Effector memory CD8-positive, alpha-beta T cell (primary cell): ENCODE measurements around the gene RPS6KA2.
A peak's percentile ranks its signal among the peaks of the same experiment; 100 is the strongest.
"Not testable (repeated sequence)": the region's sequence is repeated elsewhere in the genome, so short reads cannot be mapped to it uniquely, and the experiment has no call there.

Source experiments
- ATAC-seq: fragments of 150-1000 bp; cut with Tn5 transposase; replicated peaks from 2 replicates; pipeline ENCODE4 v1.10.0; 2021; ENCODE audit warnings: mild to moderate bottlenecking, moderate library complexity
- DNase-seq, 3 experiments: peaks; one replicate each; pipeline ENCODE4 v3.0.0; 2021
- H3K27ac Mint-ChIP-seq, 2 donors: one replicate each; pipeline ENCODE4 v1.8.0; 2022; ENCODE audit warnings: mild to moderate bottlenecking in 2 of 2, mixed read lengths in 2 of 2, moderate library complexity in 2 of 2
- H3K27me3 Mint-ChIP-seq, 2 donors: one replicate each; pipeline ENCODE4 v1.8.0; 2022; ENCODE audit warnings: mixed read lengths in 2 of 2
- H3K36me3 Mint-ChIP-seq: one replicate; pipeline ENCODE4 v1.8.0; 2022; ENCODE audit warnings: mild to moderate bottlenecking, moderate library complexity, mixed read lengths; ENCODE audit not compliant: insufficient read depth
- H3K4me1 Mint-ChIP-seq, 2 donors: one replicate each; pipeline ENCODE4 v1.8.0; 2022; ENCODE audit warnings: low read depth in 2 of 2, mixed read lengths in 2 of 2
- H3K4me3 Mint-ChIP-seq, 2 donors: one replicate each; pipeline ENCODE4 v1.8.0; 2022; ENCODE audit warnings: mild to moderate bottlenecking in 2 of 2, mixed read lengths in 2 of 2, moderate library complexity in 2 of 2
- H3K9me3 Mint-ChIP-seq, 2 donors: one replicate each; pipeline ENCODE4 v1.8.0; 2022; ENCODE audit warnings: mixed read lengths in 2 of 2

The RPS6KA2 gene

DNA sequence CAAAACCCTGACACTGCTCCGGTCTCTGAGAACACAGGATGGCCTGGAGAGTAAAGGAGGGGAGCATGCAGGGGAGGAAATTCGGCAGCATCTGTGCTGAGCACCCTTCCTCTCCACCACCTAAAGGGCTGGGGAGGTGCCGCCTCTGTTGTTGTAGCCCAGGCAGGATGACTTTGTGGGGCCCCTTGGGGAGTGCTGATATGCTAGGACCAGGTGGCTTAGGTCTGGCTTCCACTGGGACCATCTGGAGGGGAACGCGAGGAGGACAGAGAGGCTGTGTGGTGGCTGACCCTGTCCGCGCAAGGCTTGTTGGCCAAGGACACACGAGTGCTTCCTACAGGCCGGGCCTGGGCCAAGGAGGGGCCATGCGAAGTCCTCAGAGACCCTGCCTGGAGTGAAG, 9.9 kb upstream of the RPS6KA2 start:
- no peak for DNase-seq
- ATAC-seq = no peak
- Mint-ChIP-seq H3K27ac (no peak overlapping the region), H3K4me3 (no peak overlapping the region), H3K36me3 (no peaks in the 10 kb centered on the region), H3K27me3 (peaks cover 85 to 86% of the 10 kb centered on the region in 2 donors), H3K4me1 (peaks cover 0 to 9% of the 10 kb centered on the region in 2 donors), H3K9me3 (no peaks in the 10 kb centered on the region)

DNA sequence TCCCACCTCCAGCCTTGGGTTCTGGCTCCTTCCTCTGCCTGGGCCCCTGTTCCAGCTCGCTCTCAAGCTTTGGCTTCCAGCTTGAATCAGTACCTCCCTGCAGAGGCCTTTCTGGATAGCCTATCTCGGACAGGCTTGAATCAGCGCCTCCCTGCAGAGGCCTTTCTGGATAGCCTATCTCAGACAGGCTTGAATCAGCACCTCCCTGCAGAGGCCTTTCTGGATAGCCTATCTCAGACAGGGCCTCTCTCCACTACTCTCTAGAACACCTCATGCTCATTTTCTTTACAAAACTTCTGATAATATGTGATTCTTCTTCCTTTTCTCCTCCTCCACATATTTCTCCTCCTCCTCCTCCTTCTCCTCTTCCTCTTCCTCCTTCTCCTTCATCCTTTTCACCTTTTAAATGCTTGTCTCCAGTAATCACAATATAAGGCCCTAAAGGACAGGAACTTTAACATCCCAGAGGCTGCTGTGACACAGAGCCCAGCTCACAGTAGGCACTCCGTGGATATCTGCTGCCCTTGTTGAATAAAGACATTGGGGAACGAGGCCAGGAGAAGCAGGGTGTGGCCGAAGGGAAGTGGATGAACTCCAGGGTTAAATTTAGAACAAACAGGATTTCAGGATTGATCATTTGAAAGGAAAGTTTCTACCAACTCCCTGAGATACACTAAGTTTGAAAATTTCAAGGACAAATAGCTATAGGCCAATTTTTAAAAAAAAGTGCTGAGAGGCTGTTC, 9.3 kb upstream of the RPS6KA2 start:
- H3K36me3 Mint-ChIP-seq = no peaks in the 10 kb centered on the region
- peaks cover 0 to 9% of the 10 kb centered on the region in 2 donors for H3K4me1 Mint-ChIP-seq
- ATAC-seq = no peak
- H3K4me3 Mint-ChIP-seq = no peak overlapping the region
- H3K9me3 Mint-ChIP-seq = no peaks in the 10 kb centered on the region
- peaks cover 86 to 90% of the 10 kb centered on the region in 2 donors for H3K27me3 Mint-ChIP-seq
- no peak overlapping the region for H3K27ac Mint-ChIP-seq
- DNase-seq = no peak

- H3K27ac Mint-ChIP-seq = no peak overlapping the region
- peaks cover 88 to 94% of the 10 kb centered on the region in 2 donors for H3K27me3 Mint-ChIP-seq
- H3K4me3 Mint-ChIP-seq = no peak overlapping the region
- no peaks in the 10 kb centered on the region for H3K36me3 Mint-ChIP-seq
- no peak for DNase-seq
- H3K9me3 Mint-ChIP-seq = no peaks in the 10 kb centered on the region
- no peak for ATAC-seq
- H3K4me1 Mint-ChIP-seq = peaks cover 0 to 7% of the 10 kb centered on the region in 2 donors
These were observed 8.2 kb upstream of the RPS6KA2 start for GRCh38 chr6:166635013-166635970.

DNA sequence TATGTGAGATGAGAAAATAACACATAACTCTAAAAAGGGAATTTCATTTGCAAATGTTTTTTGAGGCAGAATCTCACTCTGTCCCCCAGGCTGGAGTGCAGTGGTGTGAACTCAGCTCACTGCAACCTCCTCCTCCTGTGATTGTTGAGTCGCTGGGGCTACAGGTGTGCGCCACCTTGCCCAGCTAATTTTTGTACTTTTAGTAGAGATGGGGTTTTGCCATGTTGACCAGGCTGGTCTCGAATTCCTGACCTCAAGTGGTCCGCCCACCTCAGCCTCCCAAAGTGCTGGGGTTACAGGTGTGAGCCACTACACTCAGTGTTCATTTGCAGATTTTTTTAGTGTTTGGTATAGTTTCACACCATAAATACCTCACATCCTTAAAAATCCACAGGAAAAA, 7.5 kb upstream of the RPS6KA2 start:
- not testable (repeated sequence) for H3K27ac Mint-ChIP-seq, H3K4me3 Mint-ChIP-seq, DNase-seq, H3K36me3 Mint-ChIP-seq, ATAC-seq, H3K4me1 Mint-ChIP-seq, H3K9me3 Mint-ChIP-seq
- peaks cover 87 to 94% of the 10 kb centered on the region in 2 donors for H3K27me3 Mint-ChIP-seq

- ATAC-seq = no peak
- DNase-seq = no peak
- no peaks in the 10 kb centered on the region for H3K4me1 Mint-ChIP-seq
- H3K36me3 Mint-ChIP-seq = no peaks in the 10 kb centered on the region
- peaks cover 87 to 94% of the 10 kb centered on the region in 2 donors for H3K27me3 Mint-ChIP-seq
- no peak overlapping the region for H3K4me3 Mint-ChIP-seq
- H3K27ac Mint-ChIP-seq = no peak overlapping the region
- H3K9me3 Mint-ChIP-seq = no peaks in the 10 kb centered on the region
These were observed 6.9 kb upstream of the RPS6KA2 start for GRCh38 chr6:166633732-166634535.

DNA sequence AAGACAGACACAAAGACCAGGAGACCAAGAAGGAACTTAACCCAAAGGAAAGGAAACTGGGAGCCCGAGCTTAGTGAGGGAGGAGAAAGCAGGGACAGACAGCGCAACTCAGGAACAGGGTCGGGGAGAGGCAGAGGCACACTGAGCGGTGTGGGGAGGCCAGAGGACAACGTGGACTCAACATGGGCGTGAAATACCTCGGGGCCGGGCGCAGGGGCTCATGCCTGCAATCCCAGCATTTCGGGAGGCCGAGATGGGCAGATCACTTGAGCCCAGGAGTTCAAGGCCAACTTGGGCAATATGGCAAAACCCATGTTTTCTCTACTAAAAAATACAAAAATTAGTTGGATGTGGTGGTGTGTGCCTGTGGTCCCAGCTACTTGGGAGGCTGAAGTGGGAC, 5.7 kb upstream of the RPS6KA2 start:
- DNase-seq (no peak), ATAC-seq (no peak)
- Mint-ChIP-seq H3K36me3 (peaks cover 8% of the 10 kb centered on the region), H3K27ac (no peak overlapping the region), H3K27me3 (peaks cover 76 to 93% of the 10 kb centered on the region in 2 donors), H3K9me3 (no peaks in the 10 kb centered on the region), H3K4me1 (peaks cover 8 to 9% of the 10 kb centered on the region in 2 donors), H3K4me3 (no peak overlapping the region)

- ATAC-seq = no peak
- H3K27ac Mint-ChIP-seq = no peak overlapping the region
- H3K4me3 Mint-ChIP-seq = no peak overlapping the region
- H3K9me3 Mint-ChIP-seq = no peaks in the 10 kb centered on the region
- H3K27me3 Mint-ChIP-seq = peaks cover 62 to 79% of the 10 kb centered on the region in 2 donors
- no peak for DNase-seq
- peaks cover 16% of the 10 kb centered on the region for H3K36me3 Mint-ChIP-seq
- H3K4me1 Mint-ChIP-seq = peaks cover 15 to 16% of the 10 kb centered on the region in 2 donors
These were observed 3.4 kb upstream of the RPS6KA2 start for GRCh38 chr6:166630462-166630861.

DNA sequence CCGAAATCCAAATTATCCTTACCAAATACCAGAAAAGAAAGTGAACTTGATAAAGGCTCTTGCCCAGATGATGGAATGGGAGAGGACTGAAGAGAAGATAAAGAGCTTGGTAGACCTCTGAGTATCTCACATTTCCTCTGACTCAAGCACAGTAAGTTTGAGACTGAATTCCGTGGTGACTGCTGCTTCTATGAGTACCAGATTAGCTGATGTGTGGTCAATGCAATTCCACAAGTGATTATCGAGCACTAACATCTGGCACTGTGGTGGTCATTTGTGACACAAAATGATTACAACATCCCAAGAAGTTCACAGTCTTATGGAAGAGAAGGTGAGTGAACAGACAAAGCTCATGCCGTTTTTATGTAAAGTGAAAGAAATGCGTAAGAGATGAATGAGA, 2.6 kb upstream of the RPS6KA2 start:
- Mint-ChIP-seq H3K27ac (no peak overlapping the region), H3K9me3 (no peaks in the 10 kb centered on the region)

DNA sequence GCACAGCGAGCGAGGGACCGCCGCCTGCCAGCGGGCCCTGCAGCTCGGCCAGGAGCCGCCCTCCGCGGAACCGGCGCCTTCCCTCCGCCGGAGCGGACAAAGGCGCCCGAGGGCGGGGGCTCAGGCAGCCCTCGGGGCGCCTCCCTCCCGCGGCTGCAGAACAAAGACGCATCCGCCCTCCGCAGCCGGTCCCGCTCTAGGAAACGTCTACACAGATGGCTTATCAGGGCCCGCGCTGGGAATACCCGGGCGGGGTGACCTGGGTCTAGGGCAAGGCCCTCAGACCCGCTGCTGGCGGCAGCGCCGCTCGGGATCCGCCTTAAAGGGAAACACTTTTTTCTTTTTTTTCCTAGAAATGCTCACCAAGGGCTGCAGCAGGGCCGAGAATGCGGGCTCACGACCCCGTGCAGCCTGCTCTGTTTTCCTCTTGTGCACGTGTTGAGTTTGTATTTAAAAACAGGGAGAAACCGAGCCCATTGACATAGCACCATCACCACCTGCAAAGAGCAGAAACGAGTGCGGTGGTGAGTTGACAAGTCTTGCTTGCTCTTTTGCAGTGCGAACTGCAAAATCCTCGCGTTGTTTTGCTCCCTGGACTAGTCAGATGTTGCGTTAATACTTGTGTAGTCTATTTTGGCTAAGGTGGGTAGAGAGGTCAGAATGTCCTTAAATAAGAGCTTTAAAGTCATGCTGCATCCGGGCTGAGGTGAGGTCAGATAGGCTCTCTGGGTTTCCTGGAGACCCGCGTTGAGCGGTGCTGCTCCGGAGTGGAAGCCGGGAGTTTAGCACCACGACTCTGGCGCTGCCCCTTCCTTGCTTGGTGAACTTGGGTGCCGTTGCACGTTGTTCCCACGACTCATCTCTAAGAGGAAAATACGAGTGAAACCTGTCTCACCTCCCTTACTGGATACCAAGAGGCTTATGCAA, 1.1 kb upstream of the RPS6KA2 start:
- peaks cover 15 to 16% of the 10 kb centered on the region in 2 donors for H3K4me1 Mint-ChIP-seq
- H3K4me3 Mint-ChIP-seq = peak overlapping the region; percentile 88 to 96
- peak overlapping the region; percentile 80 to 86 for H3K27ac Mint-ChIP-seq
- ATAC-seq (peak; percentile 23), DNase-seq (peak; percentile 17 to 42 (median 40))
- peaks cover 55 to 72% of the 10 kb centered on the region in 2 donors for H3K27me3 Mint-ChIP-seq
- peaks cover 16% of the 10 kb centered on the region for H3K36me3 Mint-ChIP-seq
- no peaks in the 10 kb centered on the region for H3K9me3 Mint-ChIP-seq

More for the DNA sequence above, 2.6 kb upstream of the RPS6KA2 start:
- no peak for ATAC-seq
- no peak for DNase-seq
- H3K4me1 Mint-ChIP-seq = peaks cover 15 to 16% of the 10 kb centered on the region in 2 donors
- no peak overlapping the region for H3K4me3 Mint-ChIP-seq
- H3K36me3 Mint-ChIP-seq = peaks cover 16% of the 10 kb centered on the region
- peaks cover 61 to 79% of the 10 kb centered on the region in 2 donors for H3K27me3 Mint-ChIP-seq

- peaks cover 16% of the 10 kb centered on the region for H3K36me3 Mint-ChIP-seq
- peak overlapping the region in 1 of 2 donors; percentile 86 for H3K27ac Mint-ChIP-seq
- H3K4me3 Mint-ChIP-seq = peak overlapping the region; percentile 88 to 96
- peak; percentile 6 to 17 (median 15) for DNase-seq
- no peak for ATAC-seq
- H3K27me3 Mint-ChIP-seq = peaks cover 55 to 71% of the 10 kb centered on the region in 2 donors
- no peaks in the 10 kb centered on the region for H3K9me3 Mint-ChIP-seq
- peaks cover 15 to 16% of the 10 kb centered on the region in 2 donors for H3K4me1 Mint-ChIP-seq
These were observed 646 bp downstream of the RPS6KA2 start for GRCh38 chr6:166626177-166627032.

GRCh38 chr6:166625356-166625755, 1.7 kb downstream of the RPS6KA2 start:
- Mint-ChIP-seq H3K36me3 (peaks cover 16% of the 10 kb centered on the region), H3K9me3 (no peaks in the 10 kb centered on the region), H3K27ac (no peak overlapping the region), H3K27me3 (peaks cover 48 to 70% of the 10 kb centered on the region in 2 donors), H3K4me3 (no peak overlapping the region), H3K4me1 (peaks cover 15 to 16% of the 10 kb centered on the region in 2 donors)
- DNase-seq = no peak
- ATAC-seq = no peak
